Hematopoietic multipotent progenitor cell treated with erythropoietin and hydrocortisone succinate and interleukin-3 and kit ligand, for 17 days (in vitro differentiated cells): ENCODE measurements around the gene SLC35F3.

Experiments
- DNase-seq: peaks from one replicate; pipeline ENCODE4 v3.0.0-alpha.2; 2015; ENCODE audit warnings: low spot score

The SLC35F3 gene

GRCh38 chr1:234040446-234041317, 136.2 kb downstream of the SLC35F3 start:
- DNase-seq = no peak

GRCh38 chr1:234044079-234044478, 139.6 kb downstream of the SLC35F3 start:
- no peak for DNase-seq

- no peak for DNase-seq
Observed at GRCh38 chr1:234047123-234047522, 142.6 kb downstream of the SLC35F3 start.

GRCh38 chr1:234062166-234062565, 157.7 kb downstream of the SLC35F3 start:
- no peak for DNase-seq

GRCh38 chr1:234065794-234066447, 161.4 kb downstream of the SLC35F3 start:
- DNase-seq = peak; percentile 41

GRCh38 chr1:234067581-234068337, 163.3 kb downstream of the SLC35F3 start:
- DNase-seq = no peak

GRCh38 chr1:234069760-234070159, 165.3 kb downstream of the SLC35F3 start:
- no peak for DNase-seq

GRCh38 chr1:234072793-234073192, 168.3 kb downstream of the SLC35F3 start:
- no peak for DNase-seq

- DNase-seq = no peak
Observed at GRCh38 chr1:234078143-234078542, 173.7 kb downstream of the SLC35F3 start.

GRCh38 chr1:234079896-234080295, 175.4 kb downstream of the SLC35F3 start:
- no peak for DNase-seq

GRCh38 chr1:234083460-234083859, 179.0 kb downstream of the SLC35F3 start:
- no peak for DNase-seq

GRCh38 chr1:234089396-234089795, 184.9 kb downstream of the SLC35F3 start:
- DNase-seq = no peak

GRCh38 chr1:234090212-234091064, 186.0 kb downstream of the SLC35F3 start:
- DNase-seq = no peak

GRCh38 chr1:234091065-234091401, 186.6 kb downstream of the SLC35F3 start:
- no peak for DNase-seq

- DNase-seq = no peak
Observed at GRCh38 chr1:234091876-234092275, 187.4 kb downstream of the SLC35F3 start.

- DNase-seq = no peak
Observed at GRCh38 chr1:234093107-234093506, 188.6 kb downstream of the SLC35F3 start.

GRCh38 chr1:234093741-234094140, 189.3 kb downstream of the SLC35F3 start:
- no peak for DNase-seq

GRCh38 chr1:234094172-234094571, 189.7 kb downstream of the SLC35F3 start:
- DNase-seq = no peak

GRCh38 chr1:234096161-234096770, 191.8 kb downstream of the SLC35F3 start:
- no peak for DNase-seq

- DNase-seq = no peak
Observed at GRCh38 chr1:234102583-234102982, 198.1 kb downstream of the SLC35F3 start.

GRCh38 chr1:234103198-234103597, 198.7 kb downstream of the SLC35F3 start:
- DNase-seq = no peak
